Measurements from ENCODE around the gene PNCK.
A peak's percentile ranks its signal among the peaks of the same experiment; 100 is the strongest.

The PNCK gene

DNA sequence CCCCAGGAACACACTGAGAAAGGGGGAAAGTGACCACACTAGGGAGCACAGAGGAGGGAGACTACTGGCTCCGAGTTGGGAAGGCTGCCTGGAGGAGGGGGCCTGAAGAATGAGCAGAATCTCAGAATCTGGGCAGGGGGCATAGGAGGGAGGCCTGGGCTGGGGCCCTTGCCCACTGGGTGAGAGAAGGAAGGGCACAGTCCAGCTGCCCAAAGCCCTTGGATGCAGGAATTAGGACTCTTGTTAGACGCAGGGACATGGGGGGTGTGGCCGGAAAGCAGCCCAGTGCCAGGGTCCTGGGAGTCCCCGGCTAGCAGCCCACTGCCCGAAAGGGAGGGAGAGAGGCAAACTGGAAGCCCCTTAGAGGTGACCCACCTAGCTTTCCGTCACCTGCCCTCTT lies 28.5 kb downstream of the PNCK start:
- DNase-seq (ENCODE audit: low read depth) = no peak
- no peak overlapping the region for H3K4me3 ChIP-seq (ENCODE audit: low read depth, low read length)

DNA sequence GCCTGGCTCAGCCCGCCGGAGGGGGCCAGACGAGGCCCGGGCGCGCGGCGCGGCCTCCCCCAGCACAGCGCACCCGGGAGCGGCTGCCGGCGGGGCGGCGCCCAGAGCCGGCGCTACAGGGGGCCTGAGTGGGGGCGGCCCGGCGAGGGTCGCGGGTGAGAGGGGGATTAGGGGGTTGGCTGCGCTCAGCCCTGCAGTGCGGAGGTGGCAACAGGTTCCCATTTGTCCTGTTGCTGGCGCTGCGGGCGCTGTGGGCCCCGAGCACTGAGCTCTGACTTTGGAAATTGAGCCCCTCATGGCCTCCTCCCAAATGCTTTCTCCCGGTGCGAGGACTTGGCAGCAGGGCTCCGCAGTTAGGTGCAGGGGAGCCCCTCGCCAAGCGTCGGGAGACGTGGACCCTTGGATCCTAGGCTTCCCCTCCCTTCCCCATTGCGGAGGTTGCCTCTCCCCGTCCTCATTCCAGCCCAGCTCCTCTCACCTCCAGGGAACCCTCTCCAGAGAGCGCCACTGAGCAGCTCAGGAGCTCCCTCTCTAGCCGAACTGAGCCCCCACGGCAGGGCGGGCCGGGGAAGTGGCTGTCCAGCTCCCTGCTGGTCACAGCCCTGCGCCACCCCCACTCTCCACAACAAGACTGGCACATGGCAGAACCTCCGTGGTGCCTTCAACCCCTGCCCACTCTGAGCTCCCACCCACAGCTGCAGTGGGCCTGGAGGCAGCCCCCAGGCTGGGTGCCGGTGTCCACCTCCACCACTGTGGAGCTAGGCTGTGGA lies 29.1 kb downstream of the PNCK start:
- no peak overlapping the region for H3K4me3 ChIP-seq (ENCODE audit: low read depth, low read length)

DNA sequence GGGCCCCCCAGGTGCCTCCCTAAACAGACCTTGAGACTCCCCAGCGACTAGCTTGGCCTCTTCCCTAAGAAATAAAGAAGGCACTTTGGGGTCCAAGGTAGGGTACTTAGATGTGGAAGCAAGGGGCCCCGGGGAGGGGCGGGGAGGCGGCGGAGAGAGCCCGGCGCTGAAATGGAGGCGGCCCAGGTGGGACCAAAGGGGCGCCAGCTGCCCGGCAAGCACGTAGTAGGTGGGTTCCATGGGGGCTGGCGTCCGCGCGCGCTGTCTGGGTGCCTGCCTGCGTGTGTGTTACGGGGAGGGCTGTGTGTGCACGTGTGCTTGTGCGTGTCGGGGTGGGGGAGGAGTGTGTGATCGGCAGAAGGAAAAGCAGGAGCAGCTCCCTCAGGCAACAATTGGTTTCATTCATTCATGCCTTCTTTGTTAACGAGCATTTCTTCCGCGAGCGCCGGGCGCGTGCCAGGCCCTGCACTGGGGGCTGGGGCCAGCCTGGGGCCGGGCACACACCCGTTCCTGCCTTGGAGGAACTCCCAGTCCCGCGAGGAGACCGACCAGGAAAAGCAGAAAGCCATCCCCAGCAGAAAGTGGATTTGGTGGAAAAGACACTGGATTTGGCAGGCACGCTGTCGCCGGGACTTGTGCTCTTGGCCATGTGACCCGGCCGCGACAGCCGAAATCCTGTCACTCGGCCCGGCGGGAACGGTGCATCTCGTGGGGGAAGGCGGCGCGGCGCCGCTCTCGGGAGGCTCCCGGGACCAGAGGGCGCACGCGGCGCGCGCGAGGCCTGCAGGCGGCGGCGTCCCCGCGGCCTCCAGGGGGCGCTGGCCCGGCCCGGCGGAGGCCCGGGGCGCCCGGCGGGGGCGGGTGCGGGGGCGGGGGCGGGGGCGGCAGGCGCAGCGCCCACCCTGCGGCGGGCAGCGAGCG lies 29.9 kb downstream of the PNCK start:
- H3K4me3 ChIP-seq (ENCODE audit: low read depth, low read length) = peak overlapping the region; percentile 27
- DNase-seq (ENCODE audit: low read depth) = no peak

More for the DNA sequence above, 29.1 kb downstream of the PNCK start:
- DNase-seq (ENCODE audit: low read depth) = no peak

DNA sequence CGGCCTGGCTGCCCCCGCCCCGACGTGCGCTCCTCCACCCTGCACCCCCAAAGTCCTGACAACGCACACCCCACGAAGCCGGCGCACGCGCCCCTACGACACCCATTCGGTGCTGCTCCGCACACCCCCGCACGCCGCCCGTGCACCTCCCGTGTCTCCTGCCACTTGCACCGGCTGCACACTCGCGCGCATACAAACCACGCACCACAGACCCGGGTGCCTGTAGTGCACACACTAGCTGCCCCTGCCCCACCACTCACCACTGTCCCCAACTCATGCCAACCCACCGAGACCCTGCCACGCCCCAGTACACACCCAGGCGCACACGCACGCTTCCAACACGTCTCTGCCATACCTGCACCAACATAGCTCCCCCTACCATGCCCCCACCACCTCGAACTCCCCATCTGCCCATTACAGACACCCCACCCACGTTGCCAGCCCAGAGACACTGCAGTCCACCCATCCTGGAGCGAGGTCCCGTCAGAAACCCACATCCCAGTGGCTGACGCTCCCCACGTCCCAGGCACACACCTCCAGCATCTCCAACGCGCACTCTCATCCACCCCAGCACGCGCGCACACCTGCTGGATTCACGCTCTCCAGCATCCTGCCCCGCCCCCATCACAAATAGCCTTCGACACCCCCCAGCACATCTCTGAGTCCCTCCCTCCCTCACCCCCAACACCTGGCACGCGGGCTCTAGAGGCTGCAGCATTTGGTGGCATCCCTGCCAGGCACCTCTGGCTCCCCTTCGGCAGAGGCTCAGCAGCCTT lies 30.8 kb downstream of the PNCK start:
- H3K4me3 ChIP-seq (ENCODE audit: low read depth, low read length) = no peak overlapping the region
- DNase-seq (ENCODE audit: low read depth) = no peak

DNA sequence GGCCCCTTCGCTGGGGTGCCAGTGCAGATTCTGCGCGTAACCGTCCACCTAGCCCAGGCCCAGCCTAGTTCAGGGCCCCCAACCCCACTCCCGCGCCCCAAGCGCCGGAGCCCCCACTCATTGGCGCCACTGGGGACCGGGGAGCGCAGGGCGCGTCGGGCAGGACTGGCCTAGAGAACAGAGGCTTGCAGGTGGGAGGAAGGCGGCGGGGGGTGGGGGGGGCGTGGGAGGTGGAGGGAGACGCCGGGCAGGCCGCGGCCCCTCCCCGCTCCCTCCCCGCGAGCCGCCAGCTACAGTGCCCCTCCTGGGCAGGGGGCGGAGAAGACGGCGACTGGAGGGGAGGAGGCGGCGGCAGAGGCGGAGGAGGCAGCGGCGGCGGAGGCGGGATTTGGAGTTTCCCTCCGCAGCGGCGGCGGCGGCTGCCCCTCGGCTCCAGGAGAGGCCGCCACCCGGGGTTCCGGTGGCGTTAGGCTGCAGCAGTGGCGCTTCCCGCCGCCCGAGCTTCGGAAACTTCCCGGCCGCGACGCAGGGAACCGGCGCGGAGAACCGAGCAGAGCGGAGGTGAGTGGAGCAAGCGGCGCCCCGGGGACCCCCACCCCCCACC lies 31.5 kb downstream of the PNCK start:
- no peak overlapping the region for H3K4me3 ChIP-seq (ENCODE audit: low read depth, low read length)
- no peak for DNase-seq (ENCODE audit: low read depth)

DNA sequence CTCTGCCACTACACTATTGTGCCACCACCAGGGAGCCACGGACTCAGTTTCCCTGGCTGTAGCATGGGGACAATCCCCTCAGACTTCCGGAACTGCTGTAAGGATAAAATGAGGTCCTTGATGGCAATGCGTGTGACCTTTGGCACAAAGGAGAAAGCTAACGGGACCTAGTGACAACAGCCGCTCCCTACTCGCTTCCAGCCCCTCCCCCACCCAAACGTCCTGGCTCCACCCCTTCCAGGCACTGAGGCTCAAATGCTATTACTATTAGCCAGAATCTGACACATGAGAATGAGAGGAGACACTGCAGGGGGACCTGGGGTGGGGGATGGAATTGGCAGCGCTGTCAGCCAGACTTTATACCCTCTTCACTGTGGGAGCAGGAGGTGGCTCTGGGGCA lies 32.0 kb downstream of the PNCK start:
- DNase-seq (ENCODE audit: low read depth) = no peak
- H3K4me3 ChIP-seq (ENCODE audit: low read depth, low read length) = no peak overlapping the region

DNA sequence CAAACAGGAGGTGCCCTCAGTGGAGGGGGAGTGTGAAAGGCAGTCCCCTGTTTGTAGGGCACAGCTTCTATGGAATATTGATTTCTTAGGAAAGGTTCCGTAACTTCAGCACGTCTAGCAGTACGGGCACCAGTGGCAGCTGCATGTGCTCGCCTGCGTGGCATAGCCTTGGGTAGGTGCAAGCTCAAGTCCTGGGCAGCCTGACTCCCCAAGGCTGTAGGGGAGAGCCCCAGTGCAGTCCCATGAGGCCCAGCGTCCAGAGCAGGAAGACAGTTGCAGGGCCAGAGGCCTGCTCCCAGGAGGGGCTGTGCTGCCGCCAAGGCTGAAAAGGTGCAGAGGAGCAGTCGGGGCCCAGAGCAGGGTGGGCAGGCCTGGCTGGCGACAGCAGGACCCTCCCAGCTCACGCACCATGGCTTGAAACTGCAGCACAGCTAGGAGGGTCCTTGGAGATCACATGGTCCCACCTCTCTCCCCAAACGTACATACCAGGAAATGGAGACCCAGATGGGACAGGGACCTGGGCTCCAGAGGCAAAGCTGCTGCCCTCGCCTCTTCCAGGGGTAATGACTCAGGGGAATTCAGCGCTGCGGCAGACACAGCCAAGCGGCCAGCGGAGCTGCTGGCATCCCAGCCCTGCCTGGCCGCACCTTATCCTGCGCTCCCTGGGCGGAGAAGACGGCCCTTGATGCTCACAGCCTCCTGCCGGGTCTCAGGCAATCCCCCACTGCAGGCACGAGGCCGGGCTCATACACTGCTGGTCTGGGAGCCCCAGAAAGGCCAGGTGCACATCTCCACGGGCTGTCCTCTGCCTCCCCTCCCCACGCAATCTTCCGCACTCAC lies 32.7 kb downstream of the PNCK start:
- no peak overlapping the region for H3K4me3 ChIP-seq (ENCODE audit: low read depth, low read length)
- DNase-seq (ENCODE audit: low read depth) = no peak

DNA sequence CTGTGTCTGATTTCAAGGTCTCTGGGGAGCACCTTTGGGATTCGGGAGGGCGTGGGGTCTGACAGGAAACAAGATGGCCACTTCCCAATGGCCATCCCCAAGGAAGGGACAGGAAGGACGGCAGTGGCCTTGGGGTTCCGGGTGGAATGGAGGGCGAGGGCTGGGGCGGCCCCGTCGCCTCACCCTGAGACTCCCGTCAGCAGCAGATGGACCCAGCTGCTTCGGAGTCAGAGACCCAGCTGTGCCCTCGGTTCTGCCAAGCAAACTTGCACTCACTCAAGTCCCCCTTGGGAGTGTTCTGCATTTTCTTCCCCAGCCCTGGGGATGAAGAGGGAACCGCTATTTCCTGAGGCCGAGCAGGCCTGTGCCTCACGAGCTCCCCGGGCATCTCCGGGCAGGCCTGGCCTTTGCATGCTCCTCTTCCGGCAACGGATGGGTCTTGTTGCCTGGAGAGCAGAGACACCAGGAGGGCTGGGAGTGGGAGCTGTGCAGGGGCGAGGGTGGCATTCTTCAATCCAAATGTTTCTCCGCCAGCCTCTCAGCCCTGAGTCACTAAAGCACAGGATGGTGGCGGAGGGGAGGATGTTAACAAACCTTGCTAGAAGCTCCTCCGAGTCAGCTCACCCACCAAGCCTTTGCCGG lies 33.4 kb downstream of the PNCK start:
- H3K4me3 ChIP-seq (ENCODE audit: low read depth, low read length) = no peak overlapping the region
- DNase-seq (ENCODE audit: low read depth) = no peak

DNA sequence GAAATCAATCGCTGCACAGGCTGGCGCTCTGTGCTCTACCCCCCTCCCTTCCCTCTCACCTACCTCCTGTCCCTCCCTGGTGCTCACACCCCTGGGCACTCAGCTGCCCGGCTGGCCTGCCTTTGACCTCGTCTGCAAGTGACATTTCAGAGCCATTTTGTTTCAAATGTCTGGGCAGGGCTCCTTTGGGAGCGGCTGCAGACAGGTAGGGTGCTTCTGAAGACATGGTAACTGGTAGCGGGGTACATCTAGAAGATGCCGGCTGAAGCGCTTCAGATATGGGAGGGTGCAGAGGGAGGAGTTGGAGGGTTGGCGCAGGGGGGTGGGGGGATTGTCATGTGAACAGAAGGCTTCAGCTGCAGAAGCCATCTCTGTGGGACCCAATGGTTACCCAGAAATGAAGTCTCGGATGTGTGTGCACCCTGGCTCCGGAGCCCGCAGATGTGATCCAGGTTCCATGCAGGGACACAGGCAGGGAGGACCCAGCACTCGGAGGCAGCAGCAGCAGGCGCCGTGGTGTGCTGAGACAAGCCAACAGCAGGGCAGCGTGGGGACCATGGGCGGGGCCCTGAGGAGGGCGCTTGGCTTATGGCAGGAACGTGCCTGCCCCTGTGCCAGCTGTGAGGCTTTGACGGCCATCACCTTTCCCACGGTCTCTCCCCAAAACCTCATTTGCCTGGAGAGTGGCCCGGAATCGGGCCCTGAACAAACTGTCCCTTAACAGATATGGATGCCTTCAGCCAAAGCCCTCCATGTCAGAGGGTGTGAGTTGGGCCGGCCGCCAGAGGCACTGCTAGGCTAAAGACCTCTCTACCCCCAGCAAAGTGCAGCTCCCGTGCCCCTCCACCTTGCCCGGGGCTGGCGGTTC lies 34.2 kb downstream of the PNCK start:
- no peak overlapping the region for H3K4me3 ChIP-seq (ENCODE audit: low read depth, low read length)

DNA sequence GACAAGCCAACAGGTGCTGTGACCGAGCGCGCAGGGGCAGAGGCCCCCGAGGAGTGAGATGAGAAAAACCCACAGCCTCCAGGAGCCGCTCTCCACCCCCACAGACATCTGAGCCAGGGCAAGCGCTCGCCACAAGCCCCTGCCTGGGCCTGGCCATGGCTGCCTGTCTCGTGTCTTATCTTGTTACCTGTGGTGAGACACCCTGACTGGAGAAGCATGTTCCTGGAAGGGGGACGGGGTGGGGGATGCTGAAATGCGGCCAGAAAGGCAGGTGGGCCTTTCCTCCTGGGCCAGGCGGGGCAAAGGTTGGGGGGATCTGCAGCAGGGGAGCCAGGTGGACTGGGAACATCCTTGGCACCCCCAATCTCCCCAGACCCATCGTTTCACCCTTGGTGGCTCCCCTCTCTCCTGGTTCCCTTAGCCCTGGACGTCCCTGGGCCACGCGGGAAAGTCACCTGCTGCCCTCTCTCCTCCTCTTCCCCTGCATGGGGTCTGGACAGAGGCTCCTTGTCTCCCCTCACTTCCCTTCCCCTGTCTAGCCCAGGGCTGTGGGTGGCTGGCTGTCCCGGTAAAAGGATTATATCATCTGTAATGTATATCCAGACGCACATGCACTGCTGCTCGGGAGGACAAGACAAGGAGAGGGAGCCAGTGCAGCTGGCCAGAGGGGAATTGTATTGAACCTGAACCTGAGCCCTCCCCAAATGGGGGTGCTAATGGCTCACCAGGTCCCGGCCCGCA lies 35.0 kb downstream of the PNCK start:
- DNase-seq (ENCODE audit: low read depth) = no peak
- no peak overlapping the region for H3K4me3 ChIP-seq (ENCODE audit: low read depth, low read length)

More for the DNA sequence above, 34.2 kb downstream of the PNCK start:
- DNase-seq (ENCODE audit: low read depth) = no peak

DNA sequence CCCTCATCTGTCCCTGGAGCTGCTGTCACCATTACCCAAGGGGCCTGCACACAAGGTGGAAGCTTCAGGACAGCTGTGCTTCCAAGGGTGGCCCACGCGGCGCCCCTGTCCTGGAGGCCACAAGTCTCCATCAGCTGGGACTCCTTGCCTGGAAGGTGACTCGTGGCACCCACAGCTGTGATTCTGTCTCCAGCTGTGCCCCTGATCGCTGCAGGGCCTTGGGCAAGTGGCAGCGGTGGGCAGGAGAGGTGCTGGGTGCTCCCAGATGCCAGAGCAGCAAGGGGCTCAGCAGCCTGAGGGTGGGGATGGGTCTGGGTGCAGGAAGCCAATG lies 35.6 kb downstream of the PNCK start:
- no peak for DNase-seq (ENCODE audit: low read depth)
- H3K4me3 ChIP-seq (ENCODE audit: low read depth, low read length) = no peak overlapping the region

DNA sequence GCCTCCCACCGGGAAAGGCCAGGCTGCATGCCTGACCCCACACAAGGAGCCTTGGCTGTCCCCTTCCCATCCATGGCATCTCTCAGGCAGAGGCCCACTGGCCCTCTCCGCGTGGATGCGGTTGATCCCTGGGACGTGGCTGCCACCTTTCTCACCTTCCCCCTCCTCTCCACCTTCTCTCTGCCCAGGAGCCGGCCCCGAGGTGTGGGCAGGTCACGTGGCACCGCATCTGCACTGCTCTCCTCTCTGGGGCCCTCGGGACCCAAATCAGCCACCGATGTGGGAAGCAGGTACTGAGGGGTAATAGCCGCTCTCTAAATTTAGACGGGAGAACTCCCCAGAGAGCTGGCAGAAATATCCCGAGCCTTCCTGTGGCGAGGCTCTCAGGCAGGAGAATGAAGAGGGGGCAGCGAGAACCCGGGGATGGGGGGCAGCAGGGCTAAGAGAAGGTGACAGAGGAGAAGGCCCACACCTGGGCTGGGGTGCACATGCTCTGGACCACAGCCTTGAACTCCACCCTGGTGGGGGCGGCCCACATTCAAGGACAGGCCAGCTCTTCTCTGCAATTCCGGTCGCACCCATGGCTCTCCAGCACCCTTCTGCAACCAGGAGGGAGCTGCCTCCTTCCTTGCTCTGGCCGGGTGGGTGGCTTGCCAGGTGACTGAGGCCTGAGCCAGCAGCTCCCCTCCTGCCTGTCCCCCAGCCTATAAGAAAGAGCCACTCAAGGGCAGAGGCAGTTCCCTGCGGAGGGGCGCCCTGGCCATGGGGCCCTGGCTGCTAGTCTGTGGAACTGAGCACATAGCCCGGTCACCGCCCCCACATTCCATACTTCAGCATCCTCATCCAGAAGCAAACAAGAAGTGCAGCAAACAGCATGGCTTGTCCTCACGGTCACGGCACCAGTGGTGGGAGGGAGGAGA lies 36.2 kb downstream of the PNCK start:
- H3K4me3 ChIP-seq (ENCODE audit: low read depth, low read length) = no peak overlapping the region
- DNase-seq (ENCODE audit: low read depth) = no peak

DNA sequence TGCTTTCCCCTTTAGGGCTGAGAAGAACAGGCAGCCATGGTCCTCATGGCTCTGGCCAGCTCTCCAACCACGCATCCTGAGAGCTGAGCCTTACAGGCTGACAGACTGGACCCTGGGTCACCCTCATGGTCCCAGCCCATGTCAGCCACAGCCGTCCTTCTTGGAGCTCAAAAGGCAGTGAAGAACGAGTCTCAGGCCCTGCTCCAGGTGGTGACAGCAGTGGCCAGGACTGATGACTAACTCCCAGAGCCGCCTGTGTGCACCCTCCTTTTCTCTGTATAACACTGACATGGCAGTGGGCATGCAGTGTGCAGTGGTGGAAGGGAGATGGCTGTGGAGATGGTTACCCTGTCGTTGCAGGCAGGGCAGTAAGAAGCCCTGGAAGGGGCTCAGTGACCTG lies 36.9 kb downstream of the PNCK start:
- H3K4me3 ChIP-seq (ENCODE audit: low read depth, low read length) = no peak overlapping the region
- no peak for DNase-seq (ENCODE audit: low read depth)

DNA sequence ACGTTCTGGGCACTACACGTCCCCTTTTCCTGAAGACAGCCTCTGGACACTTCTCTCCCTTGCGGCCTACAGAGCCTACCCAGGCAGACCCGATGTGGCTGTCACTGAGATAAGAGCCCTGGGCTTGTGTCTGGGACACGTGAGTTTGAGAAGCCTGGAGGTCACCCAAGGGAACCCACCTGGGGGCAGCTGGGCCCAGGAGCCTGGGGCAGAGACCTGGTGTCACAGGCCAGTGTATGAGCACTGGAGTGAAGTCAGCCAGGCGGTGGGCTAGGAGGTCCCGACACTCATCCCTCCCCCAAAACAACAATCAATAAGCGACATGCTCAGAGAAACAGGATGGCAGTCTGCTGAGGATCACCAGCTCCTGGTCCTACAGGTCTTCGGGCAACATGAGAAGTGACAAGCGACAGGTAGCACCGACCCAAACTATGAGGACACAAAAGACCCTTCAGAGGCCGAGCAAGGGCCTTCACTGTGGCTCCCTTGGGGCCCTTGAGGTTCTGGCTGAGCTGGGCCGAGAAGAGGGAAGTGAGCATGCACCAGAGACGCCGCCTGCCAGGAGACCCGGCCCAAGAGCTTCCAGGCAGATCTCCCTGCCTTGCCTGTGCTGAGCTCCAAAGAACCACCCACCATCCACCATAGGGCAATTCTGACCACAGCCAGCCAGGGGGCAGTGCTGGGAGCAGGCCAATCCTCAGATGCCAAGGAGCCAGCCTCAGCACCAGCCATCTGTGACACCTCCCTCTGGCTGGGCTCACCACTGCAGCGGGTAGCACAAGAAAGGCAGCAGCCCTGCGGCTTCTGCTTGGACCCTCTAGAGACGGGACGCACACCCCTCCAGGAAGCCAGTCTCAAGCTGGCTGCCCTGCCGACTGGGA lies 37.6 kb downstream of the PNCK start:
- no peak for DNase-seq (ENCODE audit: low read depth)
- H3K4me3 ChIP-seq (ENCODE audit: low read depth, low read length) = no peak overlapping the region

DNA sequence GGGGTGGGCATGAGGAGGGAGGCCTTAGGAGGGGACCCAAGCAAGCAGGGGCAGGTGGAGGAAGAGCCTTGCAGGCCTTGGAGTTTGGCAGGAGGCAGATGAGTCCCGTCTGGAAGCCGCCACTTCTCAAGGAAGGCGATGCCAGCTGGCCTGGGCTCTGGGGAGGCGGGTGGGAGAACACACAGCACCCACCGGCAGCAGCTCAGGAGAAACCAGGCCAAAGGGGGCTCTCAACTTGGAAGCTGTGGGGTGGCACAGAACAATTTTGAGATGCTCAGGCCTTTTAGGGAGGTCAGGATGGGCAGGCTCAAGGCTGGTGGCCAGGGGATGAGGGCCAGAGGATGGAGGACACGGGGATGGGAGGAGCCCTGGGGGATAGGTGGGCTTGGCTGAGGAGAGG lies 38.2 kb downstream of the PNCK start:
- no peak overlapping the region for H3K4me3 ChIP-seq (ENCODE audit: low read depth, low read length)
- DNase-seq (ENCODE audit: low read depth) = no peak

Data from skeletal muscle cell (primary cell).